Lower leg skin (tissue), 3 donors: ENCODE data around the gene INPP5D.

Source experiments
- POLR2A ChIP-seq, 2 donors: fragments of 450-650 bp; IDR thresholded peaks; one replicate each; pipeline ENCODE4 v1.6.1; 2016 to 2017; ENCODE audit warnings: antibody characterized with exemption in 2 of 2, mild to moderate bottlenecking in 1 of 2, moderate library complexity in 1 of 2
- TF ChIP-seq, protein P1 (sequence below), 3 donors: fragments of 450-650 bp; IDR thresholded peaks; one replicate each; pipeline ENCODE4 v1.5.1; 2016; ENCODE audit warnings: antibody characterized with exemption in 3 of 3, mild to moderate bottlenecking in 3 of 3, moderate library complexity in 2 of 3

DNA sequence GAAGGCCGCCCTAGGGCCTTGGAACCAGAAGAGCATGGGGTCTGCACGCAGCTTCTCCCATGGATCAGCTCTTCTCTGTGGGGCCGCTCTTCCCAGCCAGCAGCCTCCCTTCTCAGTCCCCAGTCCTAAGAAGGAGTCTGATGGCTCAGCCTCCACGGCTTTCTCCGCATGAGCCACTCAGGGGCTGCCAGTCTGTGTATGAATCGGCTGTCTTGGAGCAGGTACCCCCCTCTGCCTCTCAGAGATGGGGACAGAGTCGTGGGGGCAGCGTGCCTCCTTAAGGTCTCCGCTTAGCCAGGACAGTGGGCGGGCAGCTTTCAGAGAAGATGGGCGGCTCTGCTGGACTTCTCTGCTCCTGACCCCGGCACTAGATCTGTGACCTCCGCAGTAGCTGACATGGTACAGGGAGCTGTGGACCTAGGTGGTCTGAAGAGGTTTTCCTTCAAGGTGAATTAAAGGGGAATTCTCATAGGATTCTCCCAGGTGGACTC is 21.6 kb downstream of the INPP5D start:
- TF ChIP-seq, protein P1, sequence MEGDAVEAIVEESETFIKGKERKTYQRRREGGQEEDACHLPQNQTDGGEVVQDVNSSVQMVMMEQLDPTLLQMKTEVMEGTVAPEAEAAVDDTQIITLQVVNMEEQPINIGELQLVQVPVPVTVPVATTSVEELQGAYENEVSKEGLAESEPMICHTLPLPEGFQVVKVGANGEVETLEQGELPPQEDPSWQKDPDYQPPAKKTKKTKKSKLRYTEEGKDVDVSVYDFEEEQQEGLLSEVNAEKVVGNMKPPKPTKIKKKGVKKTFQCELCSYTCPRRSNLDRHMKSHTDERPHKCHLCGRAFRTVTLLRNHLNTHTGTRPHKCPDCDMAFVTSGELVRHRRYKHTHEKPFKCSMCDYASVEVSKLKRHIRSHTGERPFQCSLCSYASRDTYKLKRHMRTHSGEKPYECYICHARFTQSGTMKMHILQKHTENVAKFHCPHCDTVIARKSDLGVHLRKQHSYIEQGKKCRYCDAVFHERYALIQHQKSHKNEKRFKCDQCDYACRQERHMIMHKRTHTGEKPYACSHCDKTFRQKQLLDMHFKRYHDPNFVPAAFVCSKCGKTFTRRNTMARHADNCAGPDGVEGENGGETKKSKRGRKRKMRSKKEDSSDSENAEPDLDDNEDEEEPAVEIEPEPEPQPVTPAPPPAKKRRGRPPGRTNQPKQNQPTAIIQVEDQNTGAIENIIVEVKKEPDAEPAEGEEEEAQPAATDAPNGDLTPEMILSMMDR (IDR thresholded peaks at IDR 0.05): no peak
- no peak for TF ChIP-seq POLR2A (IDR thresholded peaks at IDR 0.05)
